DOHH2 (cell line): ENCODE results near the gene ELF5.

Experiments used
- EZH2phosphoT487 ChIP-seq: fragments of 200-600 bp; sonication (generic); IDR thresholded peaks from 2 replicates; pipeline ENCODE4 v1.6.1; 2017; ENCODE audit warnings: borderline replicate concordance, mild to moderate bottlenecking, antibody characterized with exemption, low read length, moderate library complexity, mixed read lengths
- TF ChIP-seq, protein P1 (sequence below): fragments of 200-600 bp; sonication (generic); IDR thresholded peaks from one replicate; pipeline ENCODE4 v1.5.1; 2014; ENCODE audit warnings: antibody characterized with exemption, mild to moderate bottlenecking, low read depth, low read length; ENCODE audit not compliant: poor library complexity, severe bottlenecking

DNA sequence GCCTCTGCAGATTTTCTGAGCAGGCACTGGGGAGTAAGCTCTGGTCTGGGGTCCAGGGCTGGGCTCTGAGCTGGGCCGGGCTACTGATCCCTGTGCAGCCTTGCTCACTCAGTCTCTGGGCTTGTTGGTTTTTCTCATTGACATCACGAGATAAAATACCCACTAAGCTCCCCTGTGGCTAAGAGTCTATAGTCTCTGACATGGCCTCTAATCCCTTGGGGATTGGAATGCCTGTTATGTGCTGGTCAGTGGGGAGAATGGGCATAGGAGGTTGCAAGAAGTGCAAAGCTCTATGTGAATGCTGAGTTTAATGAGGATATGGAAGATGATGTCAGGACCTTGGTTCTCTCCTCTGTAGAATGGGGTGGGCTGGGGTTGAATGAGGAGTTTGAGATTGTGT is 23.3 kb downstream of the ELF5 start:
- TF ChIP-seq, protein P1, sequence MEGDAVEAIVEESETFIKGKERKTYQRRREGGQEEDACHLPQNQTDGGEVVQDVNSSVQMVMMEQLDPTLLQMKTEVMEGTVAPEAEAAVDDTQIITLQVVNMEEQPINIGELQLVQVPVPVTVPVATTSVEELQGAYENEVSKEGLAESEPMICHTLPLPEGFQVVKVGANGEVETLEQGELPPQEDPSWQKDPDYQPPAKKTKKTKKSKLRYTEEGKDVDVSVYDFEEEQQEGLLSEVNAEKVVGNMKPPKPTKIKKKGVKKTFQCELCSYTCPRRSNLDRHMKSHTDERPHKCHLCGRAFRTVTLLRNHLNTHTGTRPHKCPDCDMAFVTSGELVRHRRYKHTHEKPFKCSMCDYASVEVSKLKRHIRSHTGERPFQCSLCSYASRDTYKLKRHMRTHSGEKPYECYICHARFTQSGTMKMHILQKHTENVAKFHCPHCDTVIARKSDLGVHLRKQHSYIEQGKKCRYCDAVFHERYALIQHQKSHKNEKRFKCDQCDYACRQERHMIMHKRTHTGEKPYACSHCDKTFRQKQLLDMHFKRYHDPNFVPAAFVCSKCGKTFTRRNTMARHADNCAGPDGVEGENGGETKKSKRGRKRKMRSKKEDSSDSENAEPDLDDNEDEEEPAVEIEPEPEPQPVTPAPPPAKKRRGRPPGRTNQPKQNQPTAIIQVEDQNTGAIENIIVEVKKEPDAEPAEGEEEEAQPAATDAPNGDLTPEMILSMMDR = no peak
- TF ChIP-seq EZH2phosphoT487 = no peak
